Sigmoid colon (tissue), 4 donors: ENCODE results near the gene TTC22.

ENCODE experiments used
- EP300 ChIP-seq, 4 donors: sonication (generic); formaldehyde crosslinking; IDR thresholded peaks; one replicate each; pipeline ENCODE4 v1.6.1; 2017; ENCODE audit warnings: antibody characterized with exemption in 4 of 4
- POLR2A ChIP-seq, 2 donors: fragments of 450-650 bp; IDR thresholded peaks; one replicate each; pipeline ENCODE4 v1.6.1; 2016; ENCODE audit warnings: antibody characterized with exemption in 2 of 2, mild to moderate bottlenecking in 2 of 2, moderate library complexity in 2 of 2
- POLR2AphosphoS5 ChIP-seq, 4 donors: sonication (generic); formaldehyde crosslinking; IDR thresholded peaks; one replicate each; pipeline ENCODE4 v1.6.1; 2017; ENCODE audit warnings: antibody characterized with exemption in 4 of 4
- TF ChIP-seq, protein P1 (sequence below), 4 experiments: fragments of 450-650 bp in 3 of 4; fragments of 200-600 bp in 1 of 4; IDR thresholded peaks; one replicate each; pipeline ENCODE4 v1.5.1; 2016 to 2019; ENCODE audit warnings: antibody characterized with exemption in 4 of 4, mild to moderate bottlenecking in 3 of 4, moderate library complexity in 2 of 4

DNA sequence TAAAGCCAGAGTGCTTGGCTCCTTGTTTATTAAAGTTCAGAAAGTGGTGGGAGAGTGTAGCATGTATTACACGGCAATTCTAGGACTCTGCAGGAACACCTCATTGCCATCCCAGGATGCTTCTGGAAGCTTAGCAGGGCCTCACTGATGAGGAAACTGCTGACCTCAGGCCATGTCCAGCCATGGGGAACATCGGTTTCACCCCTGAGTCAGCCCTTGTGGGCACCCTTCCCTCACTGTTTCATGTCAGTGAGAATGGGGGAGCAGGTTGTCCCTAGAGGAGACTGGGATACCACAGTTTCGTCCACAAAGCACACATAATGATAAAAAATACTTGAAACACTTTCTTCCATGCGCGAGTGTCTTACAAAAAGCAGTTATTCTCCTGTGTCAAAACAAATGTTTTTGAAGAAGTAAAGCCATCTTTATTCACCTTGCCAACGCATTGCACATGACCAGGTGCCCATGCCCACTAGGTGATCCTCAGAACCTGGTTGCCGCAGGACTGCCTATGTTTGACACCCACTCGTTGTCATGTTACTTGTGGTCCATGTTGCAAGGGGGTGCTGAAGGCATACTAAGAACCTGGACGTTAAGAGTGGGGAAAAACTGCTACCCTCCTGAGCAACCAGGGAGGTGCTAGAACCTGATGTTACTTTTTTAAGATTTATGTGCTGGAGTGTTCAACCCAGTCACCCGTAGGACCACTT is 41.2 kb upstream of the TTC22 start:
- TF ChIP-seq POLR2AphosphoS5 (IDR thresholded peaks at IDR 0.05): no peak
- TF ChIP-seq, protein P1, sequence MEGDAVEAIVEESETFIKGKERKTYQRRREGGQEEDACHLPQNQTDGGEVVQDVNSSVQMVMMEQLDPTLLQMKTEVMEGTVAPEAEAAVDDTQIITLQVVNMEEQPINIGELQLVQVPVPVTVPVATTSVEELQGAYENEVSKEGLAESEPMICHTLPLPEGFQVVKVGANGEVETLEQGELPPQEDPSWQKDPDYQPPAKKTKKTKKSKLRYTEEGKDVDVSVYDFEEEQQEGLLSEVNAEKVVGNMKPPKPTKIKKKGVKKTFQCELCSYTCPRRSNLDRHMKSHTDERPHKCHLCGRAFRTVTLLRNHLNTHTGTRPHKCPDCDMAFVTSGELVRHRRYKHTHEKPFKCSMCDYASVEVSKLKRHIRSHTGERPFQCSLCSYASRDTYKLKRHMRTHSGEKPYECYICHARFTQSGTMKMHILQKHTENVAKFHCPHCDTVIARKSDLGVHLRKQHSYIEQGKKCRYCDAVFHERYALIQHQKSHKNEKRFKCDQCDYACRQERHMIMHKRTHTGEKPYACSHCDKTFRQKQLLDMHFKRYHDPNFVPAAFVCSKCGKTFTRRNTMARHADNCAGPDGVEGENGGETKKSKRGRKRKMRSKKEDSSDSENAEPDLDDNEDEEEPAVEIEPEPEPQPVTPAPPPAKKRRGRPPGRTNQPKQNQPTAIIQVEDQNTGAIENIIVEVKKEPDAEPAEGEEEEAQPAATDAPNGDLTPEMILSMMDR (IDR thresholded peaks at IDR 0.05): no peak
- TF ChIP-seq POLR2A (IDR thresholded peaks at IDR 0.05): no peak
- no peak for TF ChIP-seq EP300 (IDR thresholded peaks at IDR 0.05)
